ENCODE data around the gene OR2A2.
"Not testable (repeated sequence)": the region's sequence is repeated elsewhere in the genome, so short reads cannot be mapped to it uniquely, and the experiment has no call there.

The OR2A2 gene

GRCh38 chr7:144109283-144109682, at the start of gene OR2A2:
Gene OR2A2 (plus strand): TSS chr7:144109583. CDS start chr7:144109583, 0 bp downstream.
- DNase-seq (ENCODE audit: low read depth in 2 of 2): no peak

GRCh38 chr7:144063710-144064109, 45.7 kb upstream of the OR2A2 start:
- no peak for DNase-seq (ENCODE audit: low read depth in 2 of 2)

GRCh38 chr7:144069511-144069910, 39.9 kb upstream of the OR2A2 start, which contains the start of gene OR2A25:
Gene OR2A25 (plus strand): TSS chr7:144069811. CDS start chr7:144074220, 4,409 bp downstream.
- DNase-seq (ENCODE audit: low read depth in 2 of 2): no peak

- DNase-seq (ENCODE audit: low read depth in 2 of 2): no peak
These were observed 39.4 kb upstream of the OR2A2 start for GRCh38 chr7:144069953-144070352.

GRCh38 chr7:144074374-144074773, 35.0 kb upstream of the OR2A2 start:
- DNase-seq (ENCODE audit: low read depth in 2 of 2): no peak

GRCh38 chr7:144085978-144086377, 23.4 kb upstream of the OR2A2 start, which contains the start of gene OR2A12:
Gene OR2A12 (plus strand): TSS chr7:144086278. CDS start chr7:144095108, 8,830 bp downstream.
- no peak for DNase-seq (ENCODE audit: low read depth in 2 of 2)

GRCh38 chr7:144086730-144087129, 22.7 kb upstream of the OR2A2 start:
- DNase-seq (ENCODE audit: low read depth in 2 of 2): no peak

GRCh38 chr7:144087230-144087629, 22.2 kb upstream of the OR2A2 start:
- no peak for DNase-seq (ENCODE audit: low read depth in 2 of 2)

GRCh38 chr7:144090667-144091066, 18.7 kb upstream of the OR2A2 start:
- DNase-seq (ENCODE audit: low read depth in 2 of 2): no peak

- no peak for DNase-seq (ENCODE audit: low read depth in 2 of 2)
These were observed 10.6 kb upstream of the OR2A2 start for GRCh38 chr7:144098776-144099175.

- DNase-seq (ENCODE audit: low read depth in 2 of 2): no peak
These were observed 8.8 kb upstream of the OR2A2 start for GRCh38 chr7:144100607-144101006.

GRCh38 chr7:144102041-144102440, 7.3 kb upstream of the OR2A2 start:
- DNase-seq (ENCODE audit: low read depth in 2 of 2): no peak

GRCh38 chr7:144105211-144105610, 4.2 kb upstream of the OR2A2 start:
- no peak for DNase-seq (ENCODE audit: low read depth in 2 of 2)

GRCh38 chr7:144110272-144110671, 889 bp downstream of the OR2A2 start:
- no peak for DNase-seq (ENCODE audit: low read depth in 2 of 2)

GRCh38 chr7:144113651-144114050, 4.3 kb downstream of the OR2A2 start:
- DNase-seq (ENCODE audit: low read depth in 2 of 2): no peak

GRCh38 chr7:144118341-144118740, 9.0 kb downstream of the OR2A2 start:
- DNase-seq (ENCODE audit: low read depth in 2 of 2): no peak

- no peak for DNase-seq (ENCODE audit: low read depth in 2 of 2)
These were observed 13.5 kb downstream of the OR2A2 start, which contains the start of gene OR2A14 for GRCh38 chr7:144122876-144123275. Gene OR2A14 (plus strand): TSS chr7:144123176. CDS start chr7:144129113, 5,937 bp downstream.

- DNase-seq (ENCODE audit: low read depth in 2 of 2): peak; percentile 67 to 92
These were observed 18.4 kb downstream of the OR2A2 start for GRCh38 chr7:144127714-144128334.

GRCh38 chr7:144129601-144130000, 20.2 kb downstream of the OR2A2 start:
- DNase-seq (ENCODE audit: low read depth in 2 of 2): not testable (repeated sequence)

- no peak for DNase-seq (ENCODE audit: low read depth in 2 of 2)
These were observed 21.3 kb downstream of the OR2A2 start for GRCh38 chr7:144130730-144131129.

- DNase-seq (ENCODE audit: low read depth in 2 of 2): no peak
These were observed 22.9 kb downstream of the OR2A2 start for GRCh38 chr7:144132262-144132661.

GRCh38 chr7:144133307-144133706, 23.9 kb downstream of the OR2A2 start:
- no peak for DNase-seq (ENCODE audit: low read depth in 2 of 2)

GRCh38 chr7:144134116-144134515, 24.7 kb downstream of the OR2A2 start:
- DNase-seq (ENCODE audit: low read depth in 2 of 2): no peak

- DNase-seq (ENCODE audit: low read depth in 2 of 2): no peak
These were observed 28.1 kb downstream of the OR2A2 start for GRCh38 chr7:144137501-144137900.

Measured in stimulated activated CD4-positive, alpha-beta T cell treated with anti-CD3 and anti-CD28 coated beads, Interleukin-12 subunit alpha, Interleukin-12 subunit beta, amount 100 ng/mL, for 24 hours (primary cell).